ENCODE data around the gene SLC25A42.

GRCh38 chr19:19025861-19026260 is 37.9 kb upstream of the SLC25A42 start:
- TF ChIP-seq CTCF (IDR thresholded peaks at IDR 0.05), result no peak
- TF ChIP-seq POLR2A (IDR thresholded peaks at IDR 0.05), result no peak
